ENCODE results near the gene CCDC137.

CCDC137 gene

GRCh38 chr17:81660441-81660840 is 6.1 kb upstream of the CCDC137 start:
- peak overlapping the region; percentile 70 for H3K27ac ChIP-seq
- no peak for TF ChIP-seq ZFX (IDR thresholded peaks at IDR 0.05)
- TF ChIP-seq CTCF (conservative IDR thresholded peaks at IDR 0.05) = no peak

DNA sequence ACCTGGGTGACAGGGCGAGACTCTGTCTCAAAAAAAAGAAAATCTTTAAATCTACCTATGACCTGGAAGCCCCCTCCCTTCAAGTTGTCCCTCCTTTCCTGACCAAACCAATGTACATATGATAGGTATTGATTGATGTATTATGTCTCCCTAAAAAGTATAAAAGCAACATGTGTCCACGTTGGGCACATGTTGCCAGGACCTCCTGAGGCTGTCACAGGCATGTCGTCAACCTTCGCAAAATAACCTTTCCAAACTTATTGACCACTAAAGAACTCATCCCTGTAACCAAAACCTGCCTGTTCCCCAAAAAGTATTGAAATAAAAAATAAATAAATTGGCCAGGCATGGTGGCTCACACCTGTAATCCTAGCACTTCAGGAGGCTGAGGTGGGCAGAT is 4.5 kb upstream of the CCDC137 start:
- no peak overlapping the region for H3K27ac ChIP-seq
- TF ChIP-seq CTCF (conservative IDR thresholded peaks at IDR 0.05) = no peak
- no peak for TF ChIP-seq ZFX (IDR thresholded peaks at IDR 0.05)

DNA sequence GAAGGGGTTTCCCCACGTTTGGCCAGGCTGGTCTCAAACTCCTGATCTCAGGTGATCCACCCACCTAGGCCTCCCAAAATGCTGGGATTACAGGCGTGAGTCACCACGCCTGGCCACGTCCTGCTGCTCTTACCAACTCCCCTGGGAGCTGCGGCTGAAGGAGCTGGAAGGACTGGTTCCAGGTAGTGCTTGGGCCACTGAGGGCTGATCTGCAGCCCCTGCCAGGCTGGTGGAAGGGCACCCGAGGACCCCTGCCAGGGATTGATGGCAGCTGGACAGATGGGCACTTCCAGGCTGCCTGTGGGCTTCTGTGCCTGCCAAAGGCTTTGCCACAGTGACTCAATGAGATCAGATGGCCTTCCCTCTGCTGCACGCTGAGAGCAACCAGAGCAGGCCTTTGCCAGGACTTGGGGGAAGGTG is 2.5 kb upstream of the CCDC137 start:
- H3K27ac ChIP-seq = no peak overlapping the region
- no peak for TF ChIP-seq CTCF (conservative IDR thresholded peaks at IDR 0.05)
- TF ChIP-seq ZFX (IDR thresholded peaks at IDR 0.05) = no peak

DNA sequence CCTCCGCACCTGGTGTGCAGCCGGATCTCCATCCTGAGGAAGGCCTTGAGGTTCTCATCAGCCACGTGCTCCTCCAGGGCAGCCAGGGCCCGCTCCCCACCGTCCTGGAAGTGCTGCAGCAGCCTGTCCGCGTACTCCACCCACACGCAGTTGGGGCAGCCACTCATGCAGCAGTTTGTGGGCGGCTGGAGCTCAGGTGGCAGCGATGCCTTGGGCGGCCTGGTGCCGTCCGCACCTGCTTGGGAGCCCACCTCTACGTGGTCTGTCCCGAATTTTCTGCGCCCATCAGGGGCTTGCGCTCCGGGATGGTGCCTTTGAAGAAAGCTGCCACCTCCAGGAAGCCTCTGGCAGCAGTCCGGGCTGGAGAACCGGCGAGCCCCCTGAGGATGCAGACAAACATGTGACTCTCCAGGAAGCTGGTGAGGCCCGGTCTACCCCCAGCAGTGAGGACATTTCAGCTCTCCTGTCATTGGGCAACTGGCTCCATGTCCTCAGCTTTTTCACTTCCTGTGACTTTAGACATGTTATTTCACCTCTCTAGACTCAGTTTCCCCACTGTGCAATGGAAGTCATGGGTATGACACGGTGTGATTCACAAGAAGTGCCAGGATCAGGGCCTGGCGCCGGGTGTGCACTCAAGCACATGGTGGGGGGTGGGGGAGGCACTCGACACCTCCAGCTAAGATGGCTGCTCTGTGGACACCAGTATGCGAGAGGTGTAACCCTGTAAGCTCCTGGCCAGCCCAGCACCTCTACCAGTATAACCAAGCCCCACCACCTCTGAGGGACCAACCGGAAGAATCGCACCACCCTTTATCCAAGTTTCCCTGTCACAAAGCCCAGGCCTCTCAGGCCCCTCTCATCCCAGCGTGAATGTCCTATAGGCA is 1.1 kb upstream of the CCDC137 start:
- TF ChIP-seq ZFX (IDR thresholded peaks at IDR 0.05) (no peak), CTCF (conservative IDR thresholded peaks at IDR 0.05) (no peak)
- peak overlapping the region; percentile 98 for H3K27ac ChIP-seq

GRCh38 chr17:81666092-81666341 is 520 bp upstream of the CCDC137 start:
- H3K27ac ChIP-seq = peak overlapping the region; percentile 98
- TF ChIP-seq ZFX (IDR thresholded peaks at IDR 0.05) (no peak), CTCF (conservative IDR thresholded peaks at IDR 0.05) (no peak)

DNA sequence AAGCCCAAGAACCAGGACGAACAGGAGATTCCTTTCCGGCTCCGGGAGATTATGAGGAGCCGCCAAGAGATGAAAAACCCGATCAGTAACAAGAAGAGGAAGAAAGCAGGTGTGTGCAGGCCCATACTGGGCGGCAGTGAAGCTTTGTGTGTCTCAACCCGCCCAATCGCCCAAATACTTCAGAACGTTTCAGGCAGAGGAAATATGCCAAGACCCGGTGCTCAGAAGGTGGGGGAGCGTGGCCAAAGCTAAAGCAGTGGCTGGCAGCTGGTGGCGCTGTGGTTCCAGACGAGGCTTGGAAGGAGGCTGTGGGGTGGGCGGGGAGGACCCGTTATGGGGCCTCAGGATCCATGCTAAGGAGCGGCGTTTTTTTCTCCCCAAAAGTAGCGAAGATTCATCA is 1.2 kb downstream of the CCDC137 start:
- peak overlapping the region; percentile 98 for H3K27ac ChIP-seq
- TF ChIP-seq CTCF (conservative IDR thresholded peaks at IDR 0.05) (no peak), ZFX (IDR thresholded peaks at IDR 0.05) (no peak)

- TF ChIP-seq CTCF (conservative IDR thresholded peaks at IDR 0.05) (no peak), ZFX (IDR thresholded peaks at IDR 0.05) (no peak)
- no peak overlapping the region for H3K27ac ChIP-seq
These were observed 6.0 kb downstream of the CCDC137 start for GRCh38 chr17:81672504-81672903.
